OCI-LY1 (cell line): ENCODE measurements around the gene HAUS7.

Source experiments
- H2AFZ ChIP-seq: fragments of 200-600 bp; sonication (generic), shearing (Covaris generic); 2 replicates; pipeline ENCODE4 v1.6.0; 2014; ENCODE audit warnings: antibody characterized with exemption, mild to moderate bottlenecking, low read length
- H3F3A ChIP-seq: fragments of 200-600 bp; sonication (generic), shearing (Covaris generic); 2 replicates; pipeline ENCODE4 v1.6.0; 2014; ENCODE audit warnings: mild to moderate bottlenecking, antibody characterized with exemption, low read length, moderate library complexity; ENCODE audit not compliant: insufficient read depth
- H3K27ac ChIP-seq: fragments of 200-600 bp; sonication (generic); 2 replicates; pipeline ENCODE4 v1.5.1; 2014; ENCODE audit warnings: low read length, mixed run types, mild to moderate bottlenecking, low read depth; ENCODE audit not compliant: poor library complexity, severe bottlenecking
- H3K27me3 ChIP-seq: fragments of 200-600 bp; sonication (generic); 2 replicates; pipeline ENCODE4 v1.6.0; 2014; ENCODE audit warnings: antibody characterized with exemption, mild to moderate bottlenecking, low read length, moderate library complexity; ENCODE audit not compliant: insufficient read depth
- H3K36me3 ChIP-seq: fragments of 200-600 bp; sonication (generic); 2 replicates; pipeline ENCODE4 v1.6.1; 2014; ENCODE audit warnings: mild to moderate bottlenecking, antibody characterized with exemption, low read length, moderate library complexity, mixed read lengths; ENCODE audit not compliant: insufficient read depth
- H3K4me1 ChIP-seq: fragments of 200-600 bp; sonication (generic); 2 replicates; pipeline ENCODE4 v1.5.1; 2014; ENCODE audit warnings: mild to moderate bottlenecking, low read length, moderate library complexity; ENCODE audit not compliant: insufficient read depth, severe bottlenecking
- H3K4me2 ChIP-seq: fragments of 200-600 bp; sonication (generic), shearing (Covaris generic); 2 replicates; pipeline ENCODE4 v1.6.1; 2014; ENCODE audit warnings: low read length
- H3K4me3 ChIP-seq: fragments of 200-600 bp; sonication (generic); 2 replicates; pipeline ENCODE4 v1.5.1; 2014; ENCODE audit warnings: low read length, low read depth, mild to moderate bottlenecking, mixed read lengths; ENCODE audit not compliant: poor library complexity, severe bottlenecking
- H3K79me2 ChIP-seq: fragments of 200-600 bp; shearing (Covaris generic); 2 replicates; pipeline ENCODE4 v1.6.1; 2016; ENCODE audit warnings: mixed run types, low read length, mixed read lengths; ENCODE audit not compliant: insufficient read depth
- H3K9ac ChIP-seq: fragments of 200-600 bp; sonication (generic), shearing (Covaris generic); 2 replicates; pipeline ENCODE4 v1.6.1; 2014; ENCODE audit warnings: mild to moderate bottlenecking, low read length, mixed read lengths
- H3K9me2 ChIP-seq: fragments of 200-600 bp; sonication (generic), shearing (Covaris generic); 2 replicates; pipeline ENCODE4 v1.6.1; 2014; ENCODE audit warnings: low read depth, mild to moderate bottlenecking, low read length, mixed read lengths
- H3K9me3 ChIP-seq: fragments of 200-600 bp; shearing (Covaris generic); 2 replicates; pipeline ENCODE4 v1.6.1; 2014; ENCODE audit warnings: low read length, mixed read lengths
- H4K20me1 ChIP-seq: fragments of 200-600 bp; sonication (generic), shearing (Covaris generic); 2 replicates; pipeline ENCODE4 v1.6.0; 2016; ENCODE audit warnings: mild to moderate bottlenecking, low read length; ENCODE audit not compliant: insufficient read depth
- EZH2 ChIP-seq: fragments of 200-600 bp; sonication (generic), shearing (Covaris generic); IDR thresholded peaks from 2 replicates; pipeline ENCODE4 v1.8.0; 2017; ENCODE audit warnings: borderline replicate concordance, mixed run types, mild to moderate bottlenecking, antibody characterized with exemption, low read length, moderate library complexity, mixed read lengths
- TF ChIP-seq, protein P1 (sequence below): fragments of 200-600 bp; sonication (generic), shearing (Covaris generic); IDR thresholded peaks from 2 replicates; pipeline ENCODE4 v1.5.1; 2017; ENCODE audit warnings: mild to moderate bottlenecking, antibody characterized with exemption, low read length, moderate library complexity, mixed read lengths

Gene HAUS7

DNA sequence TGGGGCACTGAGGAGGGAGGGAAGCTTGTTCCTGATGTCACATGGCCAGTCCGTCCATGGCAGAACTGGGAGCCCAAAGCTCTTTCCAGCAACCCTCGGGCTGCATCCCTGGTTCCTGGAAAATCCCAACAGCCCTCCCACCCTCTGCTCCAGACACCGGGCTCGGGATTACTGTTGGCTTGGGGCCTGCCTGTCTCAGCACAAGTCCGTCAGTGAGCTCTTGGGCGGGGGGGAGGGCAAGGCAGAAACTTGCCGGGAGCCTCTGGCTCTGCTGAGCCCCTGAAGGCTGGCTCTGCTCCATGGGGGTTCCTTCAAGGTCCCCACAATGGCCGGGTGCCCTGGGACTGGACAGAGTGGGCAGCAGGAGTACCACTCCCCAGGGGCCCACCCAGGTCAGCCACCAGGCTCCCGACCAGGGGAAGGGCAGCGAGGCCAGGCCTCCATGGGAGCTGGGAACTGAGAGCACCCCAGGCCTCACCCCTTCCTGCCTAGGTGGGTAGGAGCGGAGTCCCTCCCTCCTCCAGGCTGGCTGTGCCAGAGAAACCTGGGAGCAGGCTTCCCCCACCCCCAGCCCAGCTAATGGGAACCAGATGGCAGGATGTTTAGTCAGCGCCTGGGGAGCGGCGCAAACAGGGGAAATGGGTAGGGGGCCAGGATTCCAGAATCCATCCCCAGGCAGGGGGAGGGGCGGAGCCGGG, 6.4 kb upstream of the HAUS7 start:
- Histone ChIP-seq H3K4me3 (no peak overlapping the region), H3F3A (no peaks in the 10 kb centered on the region), H4K20me1 (no peaks in the 10 kb centered on the region), H3K27me3 (no peaks in the 10 kb centered on the region), H3K9me2 (no peaks in the 10 kb centered on the region), H3K4me1 (peaks cover 11% of the 10 kb centered on the region), H2AFZ (no peak overlapping the region), H3K9ac (no peak overlapping the region), H3K9me3 (no peaks in the 10 kb centered on the region), H3K36me3 (no peaks in the 10 kb centered on the region), H3K27ac (no peak overlapping the region), H3K79me2 (no peaks in the 10 kb centered on the region), H3K4me2 (no peak overlapping the region)
- no peak for TF ChIP-seq EZH2
- TF ChIP-seq, protein P1, sequence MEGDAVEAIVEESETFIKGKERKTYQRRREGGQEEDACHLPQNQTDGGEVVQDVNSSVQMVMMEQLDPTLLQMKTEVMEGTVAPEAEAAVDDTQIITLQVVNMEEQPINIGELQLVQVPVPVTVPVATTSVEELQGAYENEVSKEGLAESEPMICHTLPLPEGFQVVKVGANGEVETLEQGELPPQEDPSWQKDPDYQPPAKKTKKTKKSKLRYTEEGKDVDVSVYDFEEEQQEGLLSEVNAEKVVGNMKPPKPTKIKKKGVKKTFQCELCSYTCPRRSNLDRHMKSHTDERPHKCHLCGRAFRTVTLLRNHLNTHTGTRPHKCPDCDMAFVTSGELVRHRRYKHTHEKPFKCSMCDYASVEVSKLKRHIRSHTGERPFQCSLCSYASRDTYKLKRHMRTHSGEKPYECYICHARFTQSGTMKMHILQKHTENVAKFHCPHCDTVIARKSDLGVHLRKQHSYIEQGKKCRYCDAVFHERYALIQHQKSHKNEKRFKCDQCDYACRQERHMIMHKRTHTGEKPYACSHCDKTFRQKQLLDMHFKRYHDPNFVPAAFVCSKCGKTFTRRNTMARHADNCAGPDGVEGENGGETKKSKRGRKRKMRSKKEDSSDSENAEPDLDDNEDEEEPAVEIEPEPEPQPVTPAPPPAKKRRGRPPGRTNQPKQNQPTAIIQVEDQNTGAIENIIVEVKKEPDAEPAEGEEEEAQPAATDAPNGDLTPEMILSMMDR = no peak

DNA sequence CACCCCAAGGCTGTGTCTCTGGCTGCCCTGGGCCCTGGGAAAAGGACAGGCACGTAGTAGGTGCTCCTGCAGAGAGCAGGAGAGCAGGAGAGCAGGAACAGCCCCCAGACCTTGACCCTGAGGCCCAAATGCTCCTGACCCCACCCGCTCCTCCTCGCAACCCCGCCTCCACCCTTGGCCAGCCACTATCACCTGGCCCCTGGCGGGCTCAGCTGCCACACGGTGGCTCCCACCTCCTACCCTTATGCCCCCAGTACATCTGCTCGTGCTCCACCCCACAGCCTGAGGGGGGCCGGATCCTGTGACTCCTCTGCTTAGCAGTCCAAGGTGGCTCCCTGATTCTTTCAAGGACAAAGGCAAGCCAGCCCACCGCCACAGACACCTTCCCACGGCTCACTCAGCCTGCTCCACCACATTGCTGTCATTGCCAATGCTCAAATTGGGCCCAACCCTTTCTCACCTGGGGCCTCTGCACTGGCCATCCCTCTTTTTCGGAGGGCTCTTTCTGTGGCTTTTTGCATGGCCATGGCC, 5.4 kb upstream of the HAUS7 start:
- no peaks in the 10 kb centered on the region for H3K27me3 ChIP-seq
- no peak overlapping the region for H3K9ac ChIP-seq
- no peaks in the 10 kb centered on the region for H3K9me2 ChIP-seq
- H3K27ac ChIP-seq = no peak overlapping the region
- H2AFZ ChIP-seq = no peak overlapping the region
- no peaks in the 10 kb centered on the region for H3F3A ChIP-seq
- no peaks in the 10 kb centered on the region for H4K20me1 ChIP-seq
- H3K4me3 ChIP-seq = no peak overlapping the region
- no peaks in the 10 kb centered on the region for H3K9me3 ChIP-seq
- no peak overlapping the region for H3K4me2 ChIP-seq
- no peak for TF ChIP-seq EZH2
- TF ChIP-seq, protein P1 = no peak
- no peaks in the 10 kb centered on the region for H3K36me3 ChIP-seq
- H3K4me1 ChIP-seq = peaks cover 11% of the 10 kb centered on the region
- no peaks in the 10 kb centered on the region for H3K79me2 ChIP-seq

DNA sequence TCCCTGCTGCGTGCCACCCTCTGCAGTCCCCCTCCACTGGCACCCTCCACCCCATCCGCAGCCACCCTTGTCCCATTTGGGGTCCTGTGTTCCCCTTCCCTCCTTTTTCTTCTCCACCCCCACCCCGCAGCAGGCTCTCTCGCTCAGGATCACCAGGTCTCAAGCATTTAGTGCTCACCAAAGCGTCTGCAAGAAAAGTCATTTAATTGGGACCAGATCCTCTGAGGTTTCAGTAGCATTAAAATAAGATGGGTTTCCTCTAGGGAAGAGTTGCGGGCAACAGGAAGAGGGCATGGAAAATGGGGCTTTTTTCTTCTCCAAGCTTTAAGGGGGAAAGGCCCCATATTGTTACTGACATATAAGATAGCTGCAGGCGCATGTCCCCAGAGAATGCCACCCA, 4.9 kb upstream of the HAUS7 start:
- no peaks in the 10 kb centered on the region for H3K79me2 ChIP-seq
- H3K4me2 ChIP-seq = peak overlapping the region; percentile 44; the same call in 1 of the 2 replicates
- H3K4me1 ChIP-seq = peaks cover 11% of the 10 kb centered on the region
- no peak overlapping the region for H3K27ac ChIP-seq
- no peak overlapping the region for H2AFZ ChIP-seq
- H3K27me3 ChIP-seq = no peaks in the 10 kb centered on the region
- TF ChIP-seq, protein P1 = no peak
- no peak for TF ChIP-seq EZH2
- no peaks in the 10 kb centered on the region for H4K20me1 ChIP-seq
- no peaks in the 10 kb centered on the region for H3K9me3 ChIP-seq
- peak overlapping the region; percentile 29 for H3K4me3 ChIP-seq
- no peak overlapping the region; the same call in 1 of the 2 replicates for H3K9ac ChIP-seq
- no peaks in the 10 kb centered on the region for H3F3A ChIP-seq
- no peaks in the 10 kb centered on the region for H3K9me2 ChIP-seq
- no peaks in the 10 kb centered on the region for H3K36me3 ChIP-seq
